OCI-LY7 (cell line): ENCODE measurements around the gene SLC23A1. TPM values are rescaled to one million over a fixed set of nuclear protein-coding genes. Genes with fewer than 3 reads are reported as not detected.

Experiments used
- BruUV-seq: library from RNA; stranded (reverse); fragments of 400-500 nt; replicated peaks from 2 replicates; lab custom pipeline; 2021; lab: Mats Ljungman, UMichigan
- CTCF ChIA-PET: fragments of 300-600 bp; sonication (Branson Sonifier 250); formaldehyde crosslinking; loops from one replicate; lab custom pipeline; 2022; ENCODE audit warnings: antibody characterized with exemption; ENCODE audit not compliant: unreplicated experiment; lab: Charles Lee
- POLR2A ChIA-PET: fragments of 300-600 bp; sonication (Branson Sonifier 250); formaldehyde crosslinking; loops from one replicate; lab custom pipeline; 2022; ENCODE audit warnings: antibody characterized with exemption; lab: Charles Lee
- DNase-seq: peaks from one replicate; pipeline ENCODE4 v3.0.0-alpha.2; 2015; ENCODE audit warnings: low spot score
- H2AFZ ChIP-seq: fragments of 200-600 bp; sonication (generic), shearing (Covaris generic); 2 replicates; pipeline ENCODE4 v1.6.1; 2014; ENCODE audit warnings: mild to moderate bottlenecking, antibody characterized with exemption, low read length, moderate library complexity
- H3K27ac ChIP-seq: fragments of 200-600 bp; sonication (generic); 2 replicates; pipeline ENCODE4 v1.5.1; 2014; ENCODE audit warnings: mixed run types, low read depth, mild to moderate bottlenecking, moderate library complexity, low read length, inconsistent platforms; ENCODE audit not compliant: poor library complexity, severe bottlenecking
- H3K36me3 ChIP-seq: fragments of 200-600 bp; sonication (generic); 2 replicates; pipeline ENCODE4 v1.6.1; 2014; ENCODE audit warnings: mild to moderate bottlenecking, antibody characterized with exemption, low read length, moderate library complexity, mixed read lengths; ENCODE audit not compliant: insufficient read depth
- H3K4me1 ChIP-seq: fragments of 200-600 bp; sonication (generic); 2 replicates; pipeline ENCODE4 v1.5.1; 2014; ENCODE audit warnings: mild to moderate bottlenecking, low read length; ENCODE audit not compliant: insufficient read depth, poor library complexity, severe bottlenecking
- H3K4me2 ChIP-seq: fragments of 200-600 bp; sonication (generic); 2 replicates; pipeline ENCODE4 v1.6.1; 2014; ENCODE audit warnings: mild to moderate bottlenecking, low read length
- H3K4me3 ChIP-seq: fragments of 200-600 bp; sonication (generic); 2 replicates; pipeline ENCODE4 v1.5.1; 2014; ENCODE audit warnings: mild to moderate bottlenecking, low read depth, low read length; ENCODE audit not compliant: poor library complexity, severe bottlenecking
- H3K79me2 ChIP-seq: fragments of 200-600 bp; sonication (generic); 2 replicates; pipeline ENCODE4 v1.6.1; 2016; ENCODE audit warnings: low read depth, mild to moderate bottlenecking, low read length, moderate library complexity, mixed read lengths; ENCODE audit not compliant: insufficient read depth
- H3K9me2 ChIP-seq: fragments of 200-600 bp; sonication (generic); 2 replicates; pipeline ENCODE4 v1.6.1; 2016; ENCODE audit warnings: mild to moderate bottlenecking, low read length, mixed read lengths; ENCODE audit not compliant: insufficient read depth
- H3K9me3 ChIP-seq: fragments of 200-600 bp; sonication (generic); 2 replicates; pipeline ENCODE4 v1.6.1; 2014; ENCODE audit warnings: mild to moderate bottlenecking, mixed run types, low read length, mixed read lengths
- H4K20me1 ChIP-seq: fragments of 200-600 bp; sonication (generic); 2 replicates; pipeline ENCODE4 v1.6.1; 2014; ENCODE audit warnings: mild to moderate bottlenecking, antibody characterized with exemption, low read length, moderate library complexity, mixed read lengths; ENCODE audit not compliant: insufficient read depth
- CTCF ChIP-seq: fragments of 200-600 bp; sonication (generic); conservative IDR thresholded peaks from 2 replicates; pipeline ENCODE4 v1.5.1; 2014; ENCODE audit warnings: mild to moderate bottlenecking, antibody characterized with exemption, low read length, moderate library complexity, mixed read lengths
- EZH2phosphoT487 ChIP-seq: fragments of 200-600 bp; sonication (generic); IDR thresholded peaks from 2 replicates; pipeline ENCODE4 v1.6.1; 2018; ENCODE audit warnings: low read depth, borderline replicate concordance, mild to moderate bottlenecking, mixed run types, antibody characterized with exemption, low read length, moderate library complexity, mixed read lengths
- intact Hi-C: fragments of 100-400 bp; cut with micrococcal nuclease; formaldehyde crosslinking; loops from one replicate; pipeline ENCODE4 v1.10.0; 2022; ENCODE audit not compliant: unreplicated experiment
- total RNA-seq, 2 experiments: library from RNA; depleted of rRNA in 1 of 2; stranded (reverse); fragments of >200 nt in 1 of 2; shearing (Covaris generic) in 1 of 2; gene quantifications; 2 replicates each; pipeline ENCODE4 v1.2.3, GENCODE V29; 2014 to 2022

Gene SLC23A1
- total RNA-seq, 2 experiments from 2014 or later, result 20.3 to 63.1 TPM

- Histone ChIP-seq H3K36me3 (peaks cover 44% of the 10 kb centered on the region), H3K4me1 (peaks cover 62% of the 10 kb centered on the region), H3K4me3 (peak overlapping the region; percentile 79), H3K9me2 (no peaks in the 10 kb centered on the region), H3K9me3 (no peaks in the 10 kb centered on the region), H2AFZ (peak overlapping the region; percentile 24; the same call in 1 of the 2 replicates), H3K27ac (peak overlapping the region; percentile 90), H3K4me2 (peak overlapping the region; percentile 99), H3K79me2 (peaks cover 46% of the 10 kb centered on the region), H4K20me1 (no peaks in the 10 kb centered on the region)
- TF ChIP-seq CTCF (peak; percentile 81), EZH2phosphoT487 (no peak)
- ChIA-PET POLR2A (interaction anchor here (0.6 to 1.5 kb wide), 3 partner anchors 11 to 687 kb away, joined by 3 read pairs; partner anchors contain the start of gene SPATA24), CTCF (interaction anchor here (2.2 kb wide), 1 partner anchor 10 kb away, joined by 12 read pairs; the partner anchor contains the start of gene SPATA24)
- intact Hi-C loops, result loop anchor here (1.0 to 5.0 kb wide), 6 partner anchors 10 to 816 kb away; partner anchors contain the start of genes HSPA9, PAIP2 and SLC23A1
- DNase-seq, result peak; percentile 94
- TSS peak; percentile 17 for BruUV-seq
Observed at GRCh38 chr5:139392678-139393496, 9.8 kb upstream of the SLC23A1 start.

- POLR2A ChIA-PET, result interaction anchor here (0.6 to 1.6 kb wide), 4 partner anchors 9 to 116 kb away, joined by 3 to 5 read pairs (median 4); partner anchors contain the start of genes SLC23A1 and SPATA24
- Histone ChIP-seq H3K9me3 (no peaks in the 10 kb centered on the region), H3K27ac (peak overlapping the region; percentile 90), H3K36me3 (peaks cover 50% of the 10 kb centered on the region), H3K4me2 (peak overlapping the region; percentile 99), H3K4me1 (peaks cover 67% of the 10 kb centered on the region), H3K9me2 (no peaks in the 10 kb centered on the region), H3K79me2 (peaks cover 52% of the 10 kb centered on the region), H2AFZ (peak overlapping the region; percentile 5; the same call in 1 of the 2 replicates), H3K4me3 (peak overlapping the region; percentile 79), H4K20me1 (no peaks in the 10 kb centered on the region)
- no peak for DNase-seq
- TF ChIP-seq CTCF (no peak), EZH2phosphoT487 (no peak)
- intact Hi-C loops, result loop anchor here (1.0 to 5.0 kb wide), 6 partner anchors 9 to 815 kb away; partner anchors contain the start of genes HSPA9, PAIP2 and SLC23A1
- no TSS peak for BruUV-seq
- CTCF ChIA-PET, result interaction anchor here (1.3 to 2.2 kb wide), 2 partner anchors 11 to 50 kb away, joined by 3 to 12 read pairs; partner anchors contain the start of genes PAIP2 and SPATA24
Observed at GRCh38 chr5:139392324-139392677, 9.2 kb upstream of the SLC23A1 start.
